Lung (tissue), 12 donors: ENCODE data around the gene EBF3. TPM values are rescaled to one million over a fixed set of nuclear protein-coding genes. Genes with fewer than 3 reads are reported as not detected.

Source experiments
- ATAC-seq: fragments of 200-7000 bp; cut with Tn5 transposase; one replicate; pipeline ENCODE4 v1.9.1; 2020; ENCODE audit warnings: moderate number of reproducible peaks; ENCODE audit not compliant: insufficient read depth, low FRiP score
- DNase-seq, 3 donors: peaks; one replicate each; pipeline ENCODE4 v3.0.0-alpha.2; 2013 to 2017
- H3K27ac ChIP-seq, 2 donors: one replicate each; pipeline ENCODE4 v1.5.1; 2013; ENCODE audit warnings: mild to moderate bottlenecking in 2 of 2, moderate library complexity in 2 of 2, control low read depth in 1 of 2, inconsistent platforms in 1 of 2, low read depth in 1 of 2, low read length in 1 of 2
- H3K27me3 ChIP-seq, 3 donors: one replicate each; pipeline ENCODE4 v1.5.1; 2013; ENCODE audit warnings: low read length in 2 of 3; ENCODE audit not compliant: control insufficient read depth in 3 of 3, insufficient read depth in 3 of 3
- H3K36me3 ChIP-seq, 4 donors: one replicate each; pipeline ENCODE4 v1.5.1; 2013; ENCODE audit warnings: low read length in 4 of 4, mild to moderate bottlenecking in 1 of 4, moderate library complexity in 1 of 4; ENCODE audit not compliant: control insufficient read depth in 4 of 4, insufficient read depth in 4 of 4
- H3K4me1 ChIP-seq, 5 donors: one replicate each; pipeline ENCODE4 v1.5.1; 2013; ENCODE audit warnings: low read length in 5 of 5, mild to moderate bottlenecking in 2 of 5, moderate library complexity in 1 of 5; ENCODE audit not compliant: control insufficient read depth in 5 of 5, insufficient read depth in 5 of 5
- H3K4me3 ChIP-seq: one replicate; pipeline ENCODE4 v1.5.1; 2013; ENCODE audit warnings: mild to moderate bottlenecking, control low read depth, moderate library complexity
- H3K9ac ChIP-seq, 2 donors: one replicate each; pipeline ENCODE4 v1.5.1; 2013; ENCODE audit warnings: low read length in 2 of 2, control low read depth in 1 of 2; ENCODE audit not compliant: insufficient read depth in 1 of 2
- H3K9me3 ChIP-seq, 4 donors: one replicate each; pipeline ENCODE4 v1.5.1; 2013; ENCODE audit warnings: low read length in 3 of 4, mild to moderate bottlenecking in 1 of 4, moderate library complexity in 1 of 4; ENCODE audit not compliant: control insufficient read depth in 4 of 4, insufficient read depth in 3 of 4
- WGBS, 2 donors: extraction: QIAGEN DNeasy Blood & Tissue Kit; methylation state at CpG; one replicate each; pipeline ENCODE4 v1.1.7; 2013; 5-methylcytosine and 5-hydroxymethylcytosine counted together
- polyA plus RNA-seq, 2 donors: library from polyadenylated mRNA; stranded (reverse); fragments of 200-250 nt; gene quantifications; one replicate each; pipeline ENCODE4 v1.2.1, GENCODE V29; 2013
- total RNA-seq, 2 donors: library from RNA; depleted of rRNA in 1 of 2; stranded (reverse); fragments of >200 nt in 1 of 2; gene quantifications; one replicate each; pipeline ENCODE4 v1.2.1, GENCODE V29; 2014 to 2021
- TF ChIP-seq, protein P1 (sequence below): IDR thresholded peaks from 2 replicates; pipeline ENCODE4 v1.5.1; 2012; ENCODE audit warnings: mild to moderate bottlenecking; ENCODE audit errors: control extremely low read depth, extremely low read depth
- donor health status: control.
- donor health status: control.
- donor health status: Bipolar disorder and iron deficiency.
- donor health status: healthy.
- donor health status: DM: yes; HTN: yes; CAD: no.

The EBF3 gene
- total and polyA plus RNA-seq, 4 donors = 0.06 to 1.1 (median 0.08) TPM; not detected in 1

DNA sequence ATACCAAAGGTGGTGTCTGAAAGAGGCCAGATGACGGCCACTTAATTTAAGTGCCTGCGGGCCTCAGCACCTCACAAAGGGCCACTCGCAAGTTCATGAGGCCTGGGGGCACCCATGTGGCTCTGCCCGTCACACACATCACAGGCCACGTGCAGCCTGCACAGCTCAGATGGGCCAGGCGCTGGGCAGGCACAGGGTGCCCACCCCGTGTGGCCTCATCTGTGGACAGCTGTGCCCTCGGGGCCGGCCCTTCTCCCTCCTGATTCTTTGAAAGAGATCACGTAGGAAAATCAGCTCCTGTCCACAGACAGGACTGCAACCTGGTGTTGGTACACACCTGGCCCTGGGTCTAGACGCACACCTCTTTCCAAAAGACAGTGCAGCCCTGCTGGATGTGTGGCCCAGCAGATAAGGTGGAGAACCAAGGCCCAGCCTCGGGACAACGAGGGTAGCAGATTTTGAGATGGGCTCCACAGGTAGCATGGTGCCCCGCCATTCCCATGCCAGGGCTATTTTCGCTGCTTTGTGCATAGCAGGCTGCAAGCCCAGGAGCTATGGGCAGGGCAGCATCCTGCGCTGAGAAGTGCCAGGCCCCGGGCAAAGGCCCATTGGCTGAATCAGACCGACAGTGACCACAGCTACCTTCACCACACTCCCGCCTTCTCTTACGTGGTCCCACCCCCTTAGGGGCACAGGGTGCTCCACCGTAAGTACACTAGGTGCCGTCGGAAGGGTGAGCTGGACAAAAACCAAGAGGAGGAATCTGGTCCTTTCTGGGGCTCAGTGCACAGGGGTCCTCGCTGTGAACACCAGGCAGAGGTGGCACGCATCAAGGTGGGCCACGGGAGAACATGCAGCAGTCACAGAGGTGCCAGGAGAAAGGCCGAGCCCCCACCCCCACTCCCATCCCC is 124.5 kb downstream of the EBF3 start:
- ATAC-seq (no peak), DNase-seq (no peak)
- Histone ChIP-seq H3K4me1 (peaks cover 0 to 3% (median 0%) of the 10 kb centered on the region in 5 donors), H3K27ac (no peak overlapping the region), H3K9me3 (peaks cover 0 to 4% (median 0%) of the 10 kb centered on the region in 4 donors), H3K36me3 (no peaks in the 10 kb centered on the region), H3K27me3 (no peaks in the 10 kb centered on the region), H3K9ac (no peak overlapping the region), H3K4me3 (no peak overlapping the region)
- WGBS, 2 donors = 93 to 95% methylated on average over 27 of the region's 27 CpGs
- TF ChIP-seq, protein P1, sequence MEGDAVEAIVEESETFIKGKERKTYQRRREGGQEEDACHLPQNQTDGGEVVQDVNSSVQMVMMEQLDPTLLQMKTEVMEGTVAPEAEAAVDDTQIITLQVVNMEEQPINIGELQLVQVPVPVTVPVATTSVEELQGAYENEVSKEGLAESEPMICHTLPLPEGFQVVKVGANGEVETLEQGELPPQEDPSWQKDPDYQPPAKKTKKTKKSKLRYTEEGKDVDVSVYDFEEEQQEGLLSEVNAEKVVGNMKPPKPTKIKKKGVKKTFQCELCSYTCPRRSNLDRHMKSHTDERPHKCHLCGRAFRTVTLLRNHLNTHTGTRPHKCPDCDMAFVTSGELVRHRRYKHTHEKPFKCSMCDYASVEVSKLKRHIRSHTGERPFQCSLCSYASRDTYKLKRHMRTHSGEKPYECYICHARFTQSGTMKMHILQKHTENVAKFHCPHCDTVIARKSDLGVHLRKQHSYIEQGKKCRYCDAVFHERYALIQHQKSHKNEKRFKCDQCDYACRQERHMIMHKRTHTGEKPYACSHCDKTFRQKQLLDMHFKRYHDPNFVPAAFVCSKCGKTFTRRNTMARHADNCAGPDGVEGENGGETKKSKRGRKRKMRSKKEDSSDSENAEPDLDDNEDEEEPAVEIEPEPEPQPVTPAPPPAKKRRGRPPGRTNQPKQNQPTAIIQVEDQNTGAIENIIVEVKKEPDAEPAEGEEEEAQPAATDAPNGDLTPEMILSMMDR = no peak

DNA sequence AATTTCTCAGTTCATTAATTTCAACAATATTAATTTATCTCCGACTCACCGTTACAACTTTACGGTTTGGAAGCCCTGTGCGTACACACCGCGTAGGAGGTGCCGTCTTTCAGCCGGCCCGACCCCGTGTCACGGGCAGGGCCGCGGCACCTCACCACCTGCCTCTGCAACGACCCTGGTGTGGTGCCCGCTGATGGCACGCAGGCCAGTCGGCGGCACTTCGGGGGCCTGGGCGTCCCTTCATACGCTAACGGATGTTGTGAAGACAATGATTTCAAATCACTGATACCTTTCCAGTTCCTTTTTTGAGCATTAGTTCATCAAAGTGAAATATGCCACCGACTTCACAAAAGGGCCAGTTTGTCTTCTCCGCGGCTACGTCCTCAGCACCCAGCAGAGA is 125.3 kb downstream of the EBF3 start:
- ATAC-seq (no peak), DNase-seq (no peak)
- no peak overlapping the region for H3K9ac ChIP-seq
- TF ChIP-seq, protein P1 = no peak
- H3K4me3 ChIP-seq = no peak overlapping the region
- H3K36me3 ChIP-seq = no peaks in the 10 kb centered on the region
- H3K4me1 ChIP-seq = peaks cover 0 to 10% (median 3%) of the 10 kb centered on the region in 5 donors
- no peak overlapping the region for H3K27ac ChIP-seq
- WGBS, 2 donors = 97 to 98% methylated on average over 26 of the region's 26 CpGs
- peaks cover 0 to 4% (median 0%) of the 10 kb centered on the region in 4 donors for H3K9me3 ChIP-seq
- H3K27me3 ChIP-seq = no peaks in the 10 kb centered on the region

DNA sequence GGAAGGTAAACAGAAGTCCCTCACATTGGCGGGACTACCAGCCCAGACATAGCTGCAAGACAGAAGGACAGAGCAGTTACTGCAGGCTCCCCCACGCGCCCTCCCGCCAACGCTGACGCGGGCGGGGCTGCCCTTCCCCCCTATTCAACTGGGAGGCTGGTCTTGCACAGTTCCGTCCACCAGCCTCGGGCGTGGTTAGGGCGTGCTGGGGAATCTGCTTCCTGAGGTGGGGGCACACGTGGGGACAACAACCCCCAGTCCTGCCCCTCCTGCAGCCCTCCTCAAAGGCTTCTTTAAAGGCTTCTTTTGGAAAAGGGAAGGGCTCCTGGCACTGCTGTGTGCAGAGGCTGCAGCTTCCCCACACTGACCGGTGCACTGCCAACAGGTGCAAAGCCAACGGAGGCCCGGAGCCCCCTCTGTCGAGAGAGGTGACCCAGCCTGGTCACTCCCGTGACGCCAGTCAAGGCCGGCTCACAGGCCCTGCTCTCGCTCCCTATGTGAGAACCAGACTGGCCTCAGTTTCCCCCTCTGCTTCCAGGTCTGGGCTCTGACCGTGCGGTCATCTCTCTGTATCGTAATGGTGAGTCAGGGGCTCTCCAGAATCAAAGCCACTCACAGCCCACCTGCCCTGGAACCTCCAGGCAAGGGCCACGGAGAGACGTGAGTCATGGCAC is 126.0 kb downstream of the EBF3 start:
- ATAC-seq (no peak), DNase-seq (no peak)
- H3K9me3 ChIP-seq = peaks cover 0 to 4% (median 0%) of the 10 kb centered on the region in 4 donors
- TF ChIP-seq, protein P1 = no peak
- H3K27ac ChIP-seq = no peak overlapping the region
- no peak overlapping the region for H3K9ac ChIP-seq
- H3K4me1 ChIP-seq = peaks cover 0 to 17% (median 5%) of the 10 kb centered on the region in 5 donors
- WGBS, 2 donors = 86 to 92% methylated on average over 26 of the region's 26 CpGs
- no peaks in the 10 kb centered on the region for H3K27me3 ChIP-seq
- no peaks in the 10 kb centered on the region for H3K36me3 ChIP-seq
- H3K4me3 ChIP-seq = peak overlapping the region; percentile 5
